Natural killer cell (primary cell): ENCODE data around the gene CD48. TPM values are rescaled to one million over a fixed set of nuclear protein-coding genes. Genes with fewer than 3 reads are reported as not detected.

Experiments used
- ATAC-seq, 3 donors: fragments of 150-1000 bp in 2 of 3; fragments of 200-7000 bp in 1 of 3; cut with Tn5 transposase; 1 replicate in 1 of 3; 2 replicates in 2 of 3; pipeline ENCODE4 v1.10.0; 2021; ENCODE audit warnings: mild to moderate bottlenecking in 2 of 3, moderate library complexity in 2 of 3
- DNase-seq, 2 donors: peaks; one replicate each; pipeline versions ENCODE4 v3.0.0 to v3.0.0-alpha.2; 2013 to 2021; ENCODE audit warnings: mixed read lengths in 1 of 2
- H3K27ac ChIP-seq: one replicate; pipeline ENCODE4 v1.5.1; 2013; ENCODE audit warnings: mild to moderate bottlenecking, low read length
- H3K27me3 ChIP-seq: one replicate; pipeline ENCODE4 v1.6.1; 2013; ENCODE audit warnings: low read length; ENCODE audit not compliant: control insufficient read depth, insufficient read depth
- H3K36me3 ChIP-seq: one replicate; pipeline ENCODE4 v1.6.1; 2013; ENCODE audit warnings: low read length; ENCODE audit not compliant: control insufficient read depth, insufficient read depth
- H3K4me1 ChIP-seq: one replicate; pipeline ENCODE4 v1.6.1; 2013; ENCODE audit warnings: low read length; ENCODE audit not compliant: control insufficient read depth, insufficient read depth
- H3K4me3 ChIP-seq: one replicate; pipeline ENCODE4 v1.5.1; 2013; ENCODE audit warnings: low read length
- H3K9me3 ChIP-seq: one replicate; pipeline ENCODE4 v1.6.1; 2013; ENCODE audit warnings: low read length; ENCODE audit not compliant: control insufficient read depth, insufficient read depth
- H3K27ac Mint-ChIP-seq, 2 donors: one replicate each; pipeline ENCODE4 v1.8.0; 2022; ENCODE audit warnings: mild to moderate bottlenecking in 2 of 2, mixed read lengths in 2 of 2, moderate library complexity in 1 of 2
- H3K27me3 Mint-ChIP-seq, 2 donors: one replicate each; pipeline ENCODE4 v1.8.0; 2022; ENCODE audit warnings: low read depth in 2 of 2, mixed read lengths in 2 of 2
- H3K36me3 Mint-ChIP-seq: one replicate; pipeline ENCODE4 v1.8.0; 2022; ENCODE audit warnings: mixed read lengths
- H3K4me1 Mint-ChIP-seq, 2 donors: one replicate each; pipeline ENCODE4 v1.8.0; 2022; ENCODE audit warnings: mixed read lengths in 2 of 2
- H3K4me3 Mint-ChIP-seq: one replicate; pipeline ENCODE4 v1.8.0; 2022; ENCODE audit warnings: mild to moderate bottlenecking, moderate library complexity, mixed read lengths
- H3K9me3 Mint-ChIP-seq, 2 donors: one replicate each; pipeline ENCODE4 v1.8.0; 2022; ENCODE audit warnings: mixed read lengths in 2 of 2
- WGBS: methylation state at CpG from one replicate; pipeline ENCODE4 v1.1.7; 2013; ENCODE audit warnings: missing lambda C conversion rate; ENCODE audit not compliant: insufficient coverage; 5-methylcytosine and 5-hydroxymethylcytosine counted together
- intact Hi-C: fragments of 100-400 bp; cut with micrococcal nuclease; formaldehyde crosslinking; loops from one replicate; pipeline ENCODE4 v1.14.2; 2022
- total RNA-seq, 4 donors: library from RNA; stranded (reverse); fragments of 120-200 nt in 1 of 4; gene quantifications; one replicate each; pipeline versions ENCODE4 v1.2.3 to v1.2.4, GENCODE V29; 2013 to 2022
- TF ChIP-seq, protein P1 (sequence below): fragments of 200-600 bp; IDR thresholded peaks from one replicate; pipeline ENCODE4 v1.8.0; 2022; ENCODE audit warnings: antibody characterized with exemption

The CD48 gene
- total RNA-seq, 3 donors from 2014 or later (not counting 1 experiment from before 2014, with no cell fraction given) = 213 to 249 (median 223) TPM

- peak overlapping the region; percentile 95 to 96 for H3K27ac Mint-ChIP-seq
- Histone ChIP-seq H3K36me3 (peaks cover 30% of the 10 kb centered on the region), H3K9me3 (no peaks in the 10 kb centered on the region), H3K4me1 (peaks cover 64% of the 10 kb centered on the region), H3K27ac (peak overlapping the region; percentile 93), H3K27me3 (no peaks in the 10 kb centered on the region), H3K4me3 (no peak overlapping the region)
- H3K9me3 Mint-ChIP-seq = peaks cover 3 to 4% of the 10 kb centered on the region in 2 donors
- ATAC-seq = peak in 1 of 3 donors; percentile 8
- 70% methylated on average over 2 of the region's 2 CpGs for WGBS
- H3K27me3 Mint-ChIP-seq = no peaks in the 10 kb centered on the region
- TF ChIP-seq, protein P1, sequence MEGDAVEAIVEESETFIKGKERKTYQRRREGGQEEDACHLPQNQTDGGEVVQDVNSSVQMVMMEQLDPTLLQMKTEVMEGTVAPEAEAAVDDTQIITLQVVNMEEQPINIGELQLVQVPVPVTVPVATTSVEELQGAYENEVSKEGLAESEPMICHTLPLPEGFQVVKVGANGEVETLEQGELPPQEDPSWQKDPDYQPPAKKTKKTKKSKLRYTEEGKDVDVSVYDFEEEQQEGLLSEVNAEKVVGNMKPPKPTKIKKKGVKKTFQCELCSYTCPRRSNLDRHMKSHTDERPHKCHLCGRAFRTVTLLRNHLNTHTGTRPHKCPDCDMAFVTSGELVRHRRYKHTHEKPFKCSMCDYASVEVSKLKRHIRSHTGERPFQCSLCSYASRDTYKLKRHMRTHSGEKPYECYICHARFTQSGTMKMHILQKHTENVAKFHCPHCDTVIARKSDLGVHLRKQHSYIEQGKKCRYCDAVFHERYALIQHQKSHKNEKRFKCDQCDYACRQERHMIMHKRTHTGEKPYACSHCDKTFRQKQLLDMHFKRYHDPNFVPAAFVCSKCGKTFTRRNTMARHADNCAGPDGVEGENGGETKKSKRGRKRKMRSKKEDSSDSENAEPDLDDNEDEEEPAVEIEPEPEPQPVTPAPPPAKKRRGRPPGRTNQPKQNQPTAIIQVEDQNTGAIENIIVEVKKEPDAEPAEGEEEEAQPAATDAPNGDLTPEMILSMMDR = no peak
- peaks cover 29% of the 10 kb centered on the region for H3K36me3 Mint-ChIP-seq
- peak overlapping the region; percentile 65 for H3K4me3 Mint-ChIP-seq
- H3K4me1 Mint-ChIP-seq = peaks cover 80% of the 10 kb centered on the region in 2 donors
- DNase-seq = no peak
- intact Hi-C loops = loop anchor here (1.0 to 10.0 kb wide), 3 partner anchors 21 to 789 kb away; partner anchors contain the start of genes FCGR3A and LY9
These were observed 43.8 kb upstream of the CD48 start for GRCh38 chr1:160755461-160755860.

DNA sequence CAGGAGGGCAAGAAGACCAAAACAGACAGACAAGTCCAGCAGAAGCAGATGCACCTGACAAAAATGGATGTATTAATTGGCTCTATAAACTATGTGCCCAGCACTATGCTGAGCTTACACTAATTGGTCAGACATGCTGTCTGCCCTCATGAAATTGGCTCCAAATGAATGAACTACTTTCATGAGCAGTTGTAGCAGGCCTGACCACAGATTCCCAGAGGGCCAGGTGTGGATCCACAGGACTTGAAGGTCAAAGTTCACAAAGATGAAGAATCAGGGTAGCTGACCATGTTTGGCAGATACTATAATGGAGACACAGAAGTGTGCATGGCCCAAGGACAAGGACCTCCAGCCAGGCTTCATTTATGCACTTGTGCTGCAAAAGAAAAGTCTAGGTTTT lies 42.0 kb upstream of the CD48 start:
- H3K36me3 Mint-ChIP-seq = peaks cover 36% of the 10 kb centered on the region
- no peaks in the 10 kb centered on the region for H3K27me3 ChIP-seq
- H3K27ac ChIP-seq = peak overlapping the region; percentile 2
- H3K4me1 Mint-ChIP-seq = peaks cover 84 to 88% of the 10 kb centered on the region in 2 donors
- no peaks in the 10 kb centered on the region for H3K27me3 Mint-ChIP-seq
- peak overlapping the region; percentile 40 for H3K4me3 Mint-ChIP-seq
- peaks cover 48% of the 10 kb centered on the region for H3K36me3 ChIP-seq
- peaks cover 3 to 4% of the 10 kb centered on the region in 2 donors for H3K9me3 Mint-ChIP-seq
- peak overlapping the region; percentile 88 to 96 for H3K27ac Mint-ChIP-seq
- ATAC-seq = no peak
- TF ChIP-seq, protein P1 = no peak
- H3K4me1 ChIP-seq = peaks cover 72% of the 10 kb centered on the region
- no peak overlapping the region for H3K4me3 ChIP-seq
- no peaks in the 10 kb centered on the region for H3K9me3 ChIP-seq
- DNase-seq = no peak
- intact Hi-C loops = loop anchor here (10.0 kb wide), 1 partner anchor 791 kb away; the partner anchor contains the start of gene FCGR3A

GRCh38 chr1:160752924-160753323 lies 41.3 kb upstream of the CD48 start:
- WGBS = 80% methylated on average over 5 of the region's 5 CpGs

More at GRCh38 chr1:160752924-160753323, 41.3 kb upstream of the CD48 start:
- intact Hi-C loops = loop anchor here (1.0 to 10.0 kb wide), 2 partner anchors 14 to 792 kb away; partner anchors contain the start of gene FCGR3A
- H3K27me3 Mint-ChIP-seq = no peaks in the 10 kb centered on the region
- peaks cover 3 to 4% of the 10 kb centered on the region in 2 donors for H3K9me3 Mint-ChIP-seq
- H3K4me3 ChIP-seq = no peak overlapping the region
- peaks cover 43% of the 10 kb centered on the region for H3K36me3 Mint-ChIP-seq
- ATAC-seq (no peak), DNase-seq (no peak)
- H3K27me3 ChIP-seq = no peaks in the 10 kb centered on the region
- peak overlapping the region; percentile 88 to 96 for H3K27ac Mint-ChIP-seq
- peak overlapping the region; percentile 43 for H3K4me3 Mint-ChIP-seq
- TF ChIP-seq, protein P1 = no peak
- peaks cover 76% of the 10 kb centered on the region for H3K4me1 ChIP-seq
- H3K36me3 ChIP-seq = peaks cover 55% of the 10 kb centered on the region
- no peaks in the 10 kb centered on the region for H3K9me3 ChIP-seq
- H3K27ac ChIP-seq = no peak overlapping the region
- peaks cover 89 to 93% of the 10 kb centered on the region in 2 donors for H3K4me1 Mint-ChIP-seq
